Activated T-helper 17 cell treated with anti-CD3 and anti-CD28 coated beads, Interleukin-2, amount 50 U/mL, for 72 hours (primary cell): Measurements from ENCODE around the gene VWF. TPM values are rescaled to one million over a fixed set of nuclear protein-coding genes. Genes with fewer than 3 reads are reported as not detected.

Source experiments
- ATAC-seq: fragments of 150-1000 bp; cut with Tn5 transposase; replicated peaks from 2 replicates; pipeline ENCODE4 v1.10.0; 2021; ENCODE audit warnings: mild to moderate bottlenecking, moderate library complexity
- H3K27ac Mint-ChIP-seq: one replicate; pipeline ENCODE4 v1.8.0; 2022; ENCODE audit warnings: mixed read lengths
- H3K27me3 Mint-ChIP-seq: one replicate; pipeline ENCODE4 v1.8.0; 2022; ENCODE audit warnings: mixed read lengths
- H3K36me3 Mint-ChIP-seq: one replicate; pipeline ENCODE4 v1.8.0; 2022; ENCODE audit warnings: low read depth, mild to moderate bottlenecking, mixed read lengths
- H3K4me1 Mint-ChIP-seq: one replicate; pipeline ENCODE4 v1.8.0; 2022; ENCODE audit warnings: mixed read lengths
- H3K4me3 Mint-ChIP-seq: one replicate; pipeline ENCODE4 v1.8.0; 2022; ENCODE audit warnings: mild to moderate bottlenecking, mixed read lengths
- H3K9me3 Mint-ChIP-seq: one replicate; pipeline ENCODE4 v1.8.0; 2022; ENCODE audit warnings: mixed read lengths
- total RNA-seq, 2 donors: library from RNA; stranded (reverse); gene quantifications; one replicate each; pipeline ENCODE4 v1.2.3, GENCODE V29; 2022

The VWF gene
- total RNA-seq, 2 donors from 2014 or later = 0.04 to 0.08 TPM

GRCh38 chr12:6069437-6070093 is 54.9 kb downstream of the VWF start:
- Mint-ChIP-seq H3K27ac (peak overlapping the region; percentile 14), H3K9me3 (no peaks in the 10 kb centered on the region), H3K36me3 (no peaks in the 10 kb centered on the region), H3K27me3 (peaks cover 11% of the 10 kb centered on the region), H3K4me1 (peaks cover 20% of the 10 kb centered on the region), H3K4me3 (peak overlapping the region; percentile 13)
- ATAC-seq = peak; percentile 82

GRCh38 chr12:6068227-6068626 is 56.2 kb downstream of the VWF start:
- Mint-ChIP-seq H3K36me3 (no peaks in the 10 kb centered on the region), H3K27ac (no peak overlapping the region), H3K9me3 (no peaks in the 10 kb centered on the region), H3K4me3 (no peak overlapping the region), H3K4me1 (peaks cover 14% of the 10 kb centered on the region), H3K27me3 (peaks cover 5% of the 10 kb centered on the region)
- no peak for ATAC-seq

GRCh38 chr12:6067152-6067916 is 57.1 kb downstream of the VWF start:
- H3K27ac Mint-ChIP-seq = no peak overlapping the region
- no peak for ATAC-seq
- H3K27me3 Mint-ChIP-seq = peaks cover 5% of the 10 kb centered on the region
- no peaks in the 10 kb centered on the region for H3K9me3 Mint-ChIP-seq
- H3K36me3 Mint-ChIP-seq = no peaks in the 10 kb centered on the region
- H3K4me1 Mint-ChIP-seq = peaks cover 14% of the 10 kb centered on the region
- no peak overlapping the region for H3K4me3 Mint-ChIP-seq

GRCh38 chr12:6066651-6067050 is 57.8 kb downstream of the VWF start:
- no peak for ATAC-seq
- Mint-ChIP-seq H3K4me3 (no peak overlapping the region), H3K9me3 (no peaks in the 10 kb centered on the region), H3K27ac (no peak overlapping the region), H3K36me3 (no peaks in the 10 kb centered on the region), H3K27me3 (peaks cover 5% of the 10 kb centered on the region), H3K4me1 (peaks cover 14% of the 10 kb centered on the region)

- no peaks in the 10 kb centered on the region for H3K9me3 Mint-ChIP-seq
- no peak for ATAC-seq
- H3K27ac Mint-ChIP-seq = peak overlapping the region; percentile 59
- H3K36me3 Mint-ChIP-seq = no peaks in the 10 kb centered on the region
- H3K4me1 Mint-ChIP-seq = peaks cover 10% of the 10 kb centered on the region
- H3K27me3 Mint-ChIP-seq = peaks cover 5% of the 10 kb centered on the region
- H3K4me3 Mint-ChIP-seq = no peak overlapping the region
Observed at GRCh38 chr12:6065863-6066199, 58.6 kb downstream of the VWF start.

- H3K27ac Mint-ChIP-seq = no peak overlapping the region
- H3K27me3 Mint-ChIP-seq = peaks cover 9% of the 10 kb centered on the region
- H3K4me1 Mint-ChIP-seq = peaks cover 10% of the 10 kb centered on the region
- no peaks in the 10 kb centered on the region for H3K9me3 Mint-ChIP-seq
- H3K4me3 Mint-ChIP-seq = no peak overlapping the region
- ATAC-seq = no peak
- H3K36me3 Mint-ChIP-seq = no peaks in the 10 kb centered on the region
Observed at GRCh38 chr12:6065131-6065862, 59.2 kb downstream of the VWF start.

- no peak overlapping the region for H3K4me3 Mint-ChIP-seq
- H3K27me3 Mint-ChIP-seq = peaks cover 21% of the 10 kb centered on the region
- no peaks in the 10 kb centered on the region for H3K36me3 Mint-ChIP-seq
- H3K9me3 Mint-ChIP-seq = no peaks in the 10 kb centered on the region
- H3K4me1 Mint-ChIP-seq = no peaks in the 10 kb centered on the region
- ATAC-seq = peak; percentile 71
- no peak overlapping the region for H3K27ac Mint-ChIP-seq
Observed at GRCh38 chr12:6062757-6063735, 61.4 kb downstream of the VWF start.

- Mint-ChIP-seq H3K9me3 (no peaks in the 10 kb centered on the region), H3K4me1 (no peaks in the 10 kb centered on the region), H3K4me3 (no peak overlapping the region), H3K36me3 (no peaks in the 10 kb centered on the region), H3K27ac (no peak overlapping the region), H3K27me3 (peaks cover 23% of the 10 kb centered on the region)
- no peak for ATAC-seq
Observed at GRCh38 chr12:6062395-6062756, 62.1 kb downstream of the VWF start.

- Mint-ChIP-seq H3K27me3 (peaks cover 23% of the 10 kb centered on the region), H3K27ac (no peak overlapping the region), H3K9me3 (no peaks in the 10 kb centered on the region), H3K36me3 (no peaks in the 10 kb centered on the region), H3K4me3 (no peak overlapping the region), H3K4me1 (no peaks in the 10 kb centered on the region)
- ATAC-seq = no peak
Observed at GRCh38 chr12:6061660-6062059, 62.8 kb downstream of the VWF start.

- H3K9me3 Mint-ChIP-seq = no peaks in the 10 kb centered on the region
- H3K4me1 Mint-ChIP-seq = no peaks in the 10 kb centered on the region
- ATAC-seq = no peak
- H3K36me3 Mint-ChIP-seq = no peaks in the 10 kb centered on the region
- peaks cover 27% of the 10 kb centered on the region for H3K27me3 Mint-ChIP-seq
- H3K4me3 Mint-ChIP-seq = no peak overlapping the region
- no peak overlapping the region for H3K27ac Mint-ChIP-seq
Observed at GRCh38 chr12:6059860-6060565, 64.5 kb downstream of the VWF start.

- H3K27me3 Mint-ChIP-seq = peaks cover 31% of the 10 kb centered on the region
Observed at GRCh38 chr12:6059221-6059620, 65.2 kb downstream of the VWF start.

GRCh38 chr12:6058481-6059161 is 65.8 kb downstream of the VWF start:
- Mint-ChIP-seq H3K4me1 (no peaks in the 10 kb centered on the region), H3K36me3 (no peaks in the 10 kb centered on the region), H3K27me3 (peaks cover 31% of the 10 kb centered on the region), H3K4me3 (no peak overlapping the region), H3K27ac (no peak overlapping the region), H3K9me3 (no peaks in the 10 kb centered on the region)
- ATAC-seq = no peak

More at GRCh38 chr12:6059221-6059620, 65.2 kb downstream of the VWF start:
- no peak overlapping the region for H3K4me3 Mint-ChIP-seq
- ATAC-seq = no peak
- H3K36me3 Mint-ChIP-seq = no peaks in the 10 kb centered on the region
- no peaks in the 10 kb centered on the region for H3K4me1 Mint-ChIP-seq
- no peaks in the 10 kb centered on the region for H3K9me3 Mint-ChIP-seq
- no peak overlapping the region for H3K27ac Mint-ChIP-seq

GRCh38 chr12:6057700-6058099 is 66.8 kb downstream of the VWF start:
- ATAC-seq = no peak
- Mint-ChIP-seq H3K9me3 (no peaks in the 10 kb centered on the region), H3K27ac (no peak overlapping the region)

More at GRCh38 chr12:6057700-6058099, 66.8 kb downstream of the VWF start:
- Mint-ChIP-seq H3K4me3 (no peak overlapping the region), H3K36me3 (no peaks in the 10 kb centered on the region), H3K27me3 (peaks cover 31% of the 10 kb centered on the region), H3K4me1 (no peaks in the 10 kb centered on the region)
